Skeletal muscle satellite cell (primary cell): ENCODE measurements around the gene GRAP. TPM values are rescaled to one million over a fixed set of nuclear protein-coding genes. Genes with fewer than 3 reads are reported as not detected.
"Not testable (repeated sequence)": the region's sequence is repeated elsewhere in the genome, so short reads cannot be mapped to it uniquely, and the experiment has no call there.

Experiments used
- H3K27me3 ChIP-seq: 2 replicates; pipeline ENCODE4 v1.7.0; 2013; ENCODE audit warnings: low read length; ENCODE audit not compliant: control insufficient read depth, insufficient read depth
- H3K36me3 ChIP-seq: 2 replicates; pipeline ENCODE4 v1.7.0; 2013; ENCODE audit warnings: mild to moderate bottlenecking, control low read depth, low read length; ENCODE audit not compliant: insufficient read depth
- H3K4me1 ChIP-seq: 2 replicates; pipeline ENCODE4 v1.7.0; 2013; ENCODE audit warnings: low read length; ENCODE audit not compliant: control insufficient read depth, insufficient read depth
- H3K4me2 ChIP-seq: 2 replicates; pipeline ENCODE4 v1.7.0; 2013; ENCODE audit warnings: mild to moderate bottlenecking, low read length
- H3K4me3 ChIP-seq: 2 replicates; pipeline ENCODE4 v1.7.0; 2013; ENCODE audit warnings: low read length
- H3K9ac ChIP-seq: 2 replicates; pipeline ENCODE4 v1.7.0; 2013; ENCODE audit warnings: mild to moderate bottlenecking, low read depth, low read length, moderate library complexity
- H3K9me3 ChIP-seq: replicated peaks from 2 replicates; pipeline ENCODE4 v1.7.0; 2013; ENCODE audit warnings: mild to moderate bottlenecking, control low read depth, low read length
- total RNA-seq: library from RNA; depleted of rRNA; stranded (reverse); fragments of >200 nt; gene quantifications from 2 replicates; pipeline ENCODE4 v1.2.3, GENCODE V29; 2012; rRNA removed

Gene GRAP
- under 0.01 TPM in 1 of 2 replicates, not detected in the other for total RNA-seq

DNA sequence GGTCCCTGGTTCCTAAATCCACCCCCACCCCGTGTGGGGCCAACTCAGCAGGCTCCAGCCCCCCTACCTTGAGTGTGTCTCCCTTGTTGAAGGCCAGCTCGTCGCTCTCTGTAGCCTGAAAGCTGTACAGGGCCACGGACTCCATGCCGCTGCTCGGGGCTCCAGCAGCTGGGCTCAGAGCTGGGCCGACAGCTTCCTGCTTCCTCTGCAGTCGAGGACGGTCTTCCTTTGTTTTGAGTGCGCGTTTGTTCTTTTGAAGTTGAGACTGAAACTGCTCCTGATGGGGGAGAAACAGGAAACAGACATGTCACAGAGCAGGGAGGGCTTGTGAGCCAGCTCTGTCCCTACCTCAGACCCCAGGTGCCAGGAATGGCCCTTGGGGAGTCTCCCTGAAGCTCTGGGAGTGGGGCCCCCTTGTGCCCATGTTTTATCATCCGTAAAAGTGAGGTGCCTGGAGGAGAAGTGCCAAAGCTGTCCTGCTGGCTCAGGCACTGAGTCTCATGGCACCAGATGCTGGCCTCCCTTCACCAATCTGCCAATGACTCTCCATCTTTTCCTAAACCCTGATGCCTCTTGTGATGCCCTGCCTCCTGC, at the start of gene GRAP:
Gene GRAP, minus strand, starts transcription at position 176 of the 594 bp plus-strand sequence. Its CDS starts 31 bp downstream, at position 145.
- H3K9ac ChIP-seq, H3K36me3 ChIP-seq, H3K9me3 ChIP-seq, H3K4me2 ChIP-seq, H3K27me3 ChIP-seq, H3K4me1 ChIP-seq, H3K4me3 ChIP-seq: not testable (repeated sequence)

DNA sequence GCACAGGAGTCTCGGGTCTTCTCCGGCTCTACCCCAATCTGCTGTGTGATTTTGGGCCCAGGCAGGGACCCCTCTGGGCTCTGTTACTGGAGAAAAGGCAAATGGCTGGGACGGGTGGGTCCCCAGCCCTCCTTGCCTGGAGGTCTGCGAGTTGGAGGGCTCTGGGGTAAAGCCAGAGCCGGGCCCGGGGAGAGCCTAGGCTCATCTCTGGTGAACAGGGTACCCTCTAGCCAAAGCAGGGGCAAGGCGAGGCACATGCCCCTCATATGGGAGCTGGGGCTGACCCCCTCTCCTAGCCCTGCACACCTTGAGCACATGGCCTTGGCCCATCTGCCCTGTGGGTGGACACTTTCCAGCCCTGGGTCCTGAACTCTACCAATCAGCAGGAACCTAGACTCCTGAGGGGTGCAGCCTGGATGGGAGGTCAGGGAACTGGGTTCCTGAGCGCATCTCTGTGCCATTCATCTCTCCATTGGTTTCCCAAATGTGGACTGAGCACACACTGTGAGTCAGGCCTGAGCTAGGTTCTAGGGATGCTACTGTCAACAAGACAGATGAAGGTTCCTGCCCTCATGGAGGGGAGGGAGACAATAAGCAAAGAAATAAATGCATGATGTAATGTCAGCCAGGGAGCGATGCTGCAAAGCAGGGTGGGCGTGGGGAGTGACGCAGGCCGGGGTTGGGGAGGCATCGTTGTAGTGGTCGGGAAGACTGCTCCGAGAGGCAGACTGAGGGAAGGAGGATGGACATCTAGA, 47.1 kb upstream of the GRAP start:
- not testable (repeated sequence) for H3K4me1 ChIP-seq, H3K9ac ChIP-seq, H3K4me2 ChIP-seq, H3K27me3 ChIP-seq, H3K9me3 ChIP-seq, H3K4me3 ChIP-seq, H3K36me3 ChIP-seq

DNA sequence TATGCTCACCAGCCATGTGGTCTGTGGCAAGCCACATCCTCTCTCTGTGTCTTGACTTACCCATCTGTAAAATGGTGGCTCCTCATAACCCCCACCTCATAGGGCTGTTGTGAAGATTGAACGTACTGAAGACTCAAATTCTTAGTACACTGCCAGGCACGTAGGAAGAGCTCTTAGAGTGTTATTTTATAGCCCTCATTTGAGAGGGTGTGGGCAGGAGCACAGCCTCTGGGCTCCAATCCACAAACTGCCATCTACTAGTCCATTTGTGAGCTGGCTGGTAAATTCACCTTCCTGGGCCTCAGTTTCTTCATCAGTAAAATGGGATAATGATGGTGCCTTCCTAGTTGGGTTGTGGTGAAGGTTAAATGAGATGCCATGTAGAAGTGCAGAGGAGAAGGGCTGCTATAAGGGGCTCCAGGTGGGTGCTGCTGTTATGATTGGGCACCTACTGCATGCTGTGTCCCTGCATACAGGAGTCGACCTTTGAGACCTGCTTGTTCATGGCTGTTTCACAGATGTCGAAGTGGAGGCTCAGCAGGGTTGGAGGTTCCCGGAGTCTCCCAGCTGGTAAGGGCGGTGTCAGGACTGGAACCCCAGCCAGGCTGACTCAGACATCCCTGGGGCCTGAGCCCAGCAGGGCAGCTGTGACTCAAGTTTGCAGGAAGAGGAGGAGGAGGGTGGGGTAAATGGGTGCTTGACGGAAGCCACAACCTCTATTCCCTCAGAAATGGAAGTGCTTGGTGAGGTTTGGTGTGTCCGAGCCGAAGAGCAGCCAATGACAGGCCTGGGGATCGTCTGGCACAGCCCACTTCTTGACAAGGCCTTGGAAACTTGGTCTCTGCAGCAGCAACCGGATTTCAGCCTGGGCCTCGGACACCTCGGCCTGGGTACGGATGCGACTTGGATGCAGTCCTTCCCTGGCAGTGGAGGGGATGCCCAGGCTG, 46.3 kb upstream of the GRAP start:
- H3K9ac ChIP-seq, H3K4me1 ChIP-seq, H3K36me3 ChIP-seq, H3K9me3 ChIP-seq, H3K27me3 ChIP-seq, H3K4me2 ChIP-seq, H3K4me3 ChIP-seq: not testable (repeated sequence)

DNA sequence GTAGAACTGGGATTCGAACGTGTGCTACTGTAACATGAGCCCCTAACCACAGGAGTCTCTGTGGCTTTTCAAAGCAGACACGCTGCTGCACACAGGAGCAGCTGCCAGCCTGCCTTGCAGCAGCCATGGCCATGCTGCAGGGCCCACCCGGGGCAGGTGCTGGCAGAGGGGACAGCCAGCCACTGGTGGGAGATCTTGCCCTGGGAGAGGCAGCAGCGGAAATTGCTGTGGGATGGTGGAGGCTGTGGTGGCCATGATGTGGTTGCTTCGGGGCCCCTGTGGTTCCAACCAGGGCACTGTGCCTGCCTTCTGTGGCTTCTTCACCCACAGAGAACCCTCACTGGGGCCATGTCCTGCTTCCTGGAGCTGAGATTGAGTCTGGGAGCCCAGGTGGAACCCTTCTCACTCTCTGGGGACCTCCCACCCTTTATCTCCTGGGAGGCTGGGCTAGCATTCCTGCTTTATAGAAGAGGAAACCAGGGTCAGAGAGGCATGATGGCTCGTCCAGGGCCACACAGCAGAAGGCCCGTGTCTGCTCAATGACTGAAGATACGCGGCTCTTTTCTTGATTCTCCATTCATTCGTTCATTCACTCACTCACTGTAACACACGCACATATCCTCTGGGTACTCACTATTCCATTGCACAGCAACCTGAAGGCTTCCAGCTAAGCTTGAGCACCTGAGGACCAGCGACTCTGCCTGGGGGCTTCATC, 43.5 kb upstream of the GRAP start:
- not testable (repeated sequence) for H3K4me3 ChIP-seq, H3K27me3 ChIP-seq, H3K4me2 ChIP-seq, H3K9ac ChIP-seq, H3K9me3 ChIP-seq, H3K36me3 ChIP-seq, H3K4me1 ChIP-seq

DNA sequence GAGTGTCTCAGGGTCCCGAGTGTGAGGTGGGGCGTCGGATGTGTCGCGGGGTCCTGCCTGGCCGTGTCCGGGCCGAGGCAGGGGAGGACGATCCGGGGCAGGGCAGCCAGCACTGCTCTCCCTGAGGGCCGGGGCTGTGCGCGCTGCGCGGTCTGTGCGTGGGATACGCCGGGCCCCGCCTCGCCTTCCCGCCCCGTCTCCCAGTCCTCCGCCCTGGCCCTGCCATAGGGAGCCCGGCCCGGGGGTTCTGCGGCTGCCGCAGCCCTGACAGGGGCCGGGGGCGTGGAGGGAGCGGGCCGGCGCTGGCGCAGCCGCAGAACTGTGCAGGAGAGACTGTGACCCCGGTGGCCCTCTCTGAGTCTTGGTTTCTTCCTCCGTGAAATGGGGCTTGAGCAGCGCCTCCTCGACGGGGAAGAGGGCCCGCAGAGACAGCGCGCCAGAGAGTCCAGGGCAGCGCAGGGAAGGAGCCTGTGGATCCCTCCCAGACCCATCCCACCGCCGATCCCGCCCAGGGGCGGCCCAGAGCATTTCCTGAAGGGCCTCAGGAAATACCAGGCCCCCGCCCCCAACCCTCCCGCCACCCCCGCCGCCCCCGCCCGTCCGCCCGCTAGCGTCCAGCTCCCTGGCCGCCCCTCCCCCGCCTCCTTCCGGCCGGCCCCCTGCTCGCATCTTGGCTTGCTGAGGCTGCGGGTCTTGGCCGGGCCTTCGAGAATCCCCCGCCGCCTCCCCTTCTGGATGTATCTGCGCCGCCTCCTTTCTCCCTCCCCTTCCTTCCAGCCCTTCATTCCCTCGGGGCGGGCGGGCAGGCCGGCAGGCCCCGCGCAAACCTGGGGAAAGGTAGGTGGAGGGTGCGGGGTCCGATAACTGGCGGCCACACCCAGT, 42.3 kb upstream of the GRAP start:
- H3K36me3 ChIP-seq, H3K9me3 ChIP-seq, H3K4me2 ChIP-seq, H3K4me1 ChIP-seq, H3K27me3 ChIP-seq, H3K9ac ChIP-seq, H3K4me3 ChIP-seq: not testable (repeated sequence)

DNA sequence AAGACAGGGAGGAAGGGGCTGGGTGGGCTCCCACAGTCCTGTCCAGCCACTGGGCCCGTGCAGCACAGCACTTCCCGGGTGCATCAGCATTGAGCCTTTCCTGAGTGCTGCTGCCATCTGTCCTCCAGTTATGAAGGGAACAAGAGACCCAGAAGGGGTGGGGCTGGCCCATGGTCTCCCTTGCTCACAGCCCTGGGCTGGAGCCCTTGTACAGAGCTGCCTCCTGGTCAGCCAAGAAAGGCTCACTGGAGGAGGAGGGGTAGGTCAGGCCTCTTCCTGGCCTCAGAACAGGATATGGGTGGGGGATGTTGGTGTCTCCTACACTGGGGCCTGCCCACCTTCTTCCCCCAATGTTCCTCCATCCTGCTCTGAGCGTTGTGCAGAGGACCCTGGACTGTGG, 30.6 kb upstream of the GRAP start:
- not testable (repeated sequence) for H3K4me1 ChIP-seq, H3K4me2 ChIP-seq, H3K9ac ChIP-seq, H3K4me3 ChIP-seq, H3K36me3 ChIP-seq, H3K27me3 ChIP-seq, H3K9me3 ChIP-seq

DNA sequence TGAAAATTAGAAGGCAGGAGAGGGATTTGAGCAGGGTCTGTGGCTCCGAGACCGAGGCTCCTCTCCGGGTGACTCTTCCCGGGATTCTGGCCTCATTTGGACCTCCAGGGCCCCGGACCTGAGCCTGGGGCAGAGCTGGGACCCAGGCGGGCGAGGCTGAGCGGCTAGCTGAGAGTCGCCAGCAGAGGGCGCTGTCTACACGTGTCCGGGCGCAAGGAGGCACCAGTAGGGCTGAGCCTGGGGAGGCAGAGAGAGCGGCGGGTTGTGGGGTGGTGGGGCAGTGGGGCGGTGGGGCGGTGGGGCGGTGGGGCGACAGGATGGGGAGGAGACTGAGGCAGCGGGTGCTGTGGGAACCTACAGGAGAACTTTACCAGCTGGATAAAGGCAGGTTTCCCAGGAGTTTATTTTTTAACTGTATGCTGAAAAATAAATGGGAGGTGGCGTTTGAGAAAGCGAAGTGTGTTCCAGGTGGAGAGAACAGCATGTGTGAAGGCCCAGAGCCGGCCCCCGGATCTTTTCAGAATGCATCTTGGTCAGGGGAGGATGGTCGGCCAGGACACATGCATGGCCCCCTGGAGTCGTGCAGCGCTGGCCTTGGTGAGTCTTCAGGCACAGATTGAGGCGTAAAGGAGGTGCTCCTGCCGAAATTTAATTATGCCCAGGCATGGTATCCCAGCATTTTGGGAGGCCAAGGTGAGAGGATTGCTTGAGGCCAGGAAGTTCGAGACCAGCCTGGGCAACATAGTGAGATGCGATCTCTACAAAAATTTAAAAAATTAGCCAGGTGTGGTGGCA, 29.8 kb upstream of the GRAP start:
- not testable (repeated sequence) for H3K9me3 ChIP-seq, H3K9ac ChIP-seq, H3K27me3 ChIP-seq, H3K4me3 ChIP-seq, H3K4me2 ChIP-seq, H3K4me1 ChIP-seq, H3K36me3 ChIP-seq

DNA sequence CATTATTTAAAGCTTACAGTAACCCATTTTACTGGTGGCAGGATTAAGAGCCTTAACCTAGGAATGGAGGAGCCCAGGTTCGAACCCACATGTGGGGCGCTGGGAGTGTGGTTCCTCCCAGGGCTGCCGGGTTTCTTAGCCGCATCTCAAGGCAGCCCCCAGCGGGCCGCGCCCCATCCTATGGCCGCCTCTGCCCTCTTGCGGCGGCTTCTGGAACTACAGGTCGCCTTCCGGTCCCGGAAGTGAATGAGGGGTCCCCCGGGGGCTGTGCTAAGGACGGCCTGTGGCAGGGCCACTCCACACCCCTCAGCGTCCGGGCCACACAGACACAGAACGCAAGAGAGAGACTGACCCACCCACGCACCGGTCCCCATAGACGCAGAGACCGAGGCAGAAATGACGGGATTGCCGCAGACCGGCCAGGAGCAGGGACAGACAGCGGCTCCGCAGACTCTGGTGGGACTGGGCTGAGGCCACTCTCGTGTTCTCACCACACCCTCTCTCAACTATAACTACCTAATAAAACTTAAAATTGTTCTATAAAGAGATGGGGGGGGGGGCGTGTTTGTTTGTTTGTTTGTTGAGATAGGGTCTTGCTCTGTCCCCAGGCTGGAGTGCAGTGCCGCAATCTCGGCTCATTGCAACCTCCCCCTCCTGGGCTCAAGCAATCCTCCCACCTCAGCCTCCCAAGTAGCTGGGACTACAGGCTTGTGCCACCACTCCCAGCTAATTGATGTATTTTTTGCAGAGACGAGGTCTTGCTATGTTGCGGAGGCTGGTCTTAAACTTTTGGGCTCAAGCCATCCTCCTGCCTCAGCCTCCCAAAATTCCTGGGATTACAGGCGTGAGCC, 23.8 kb upstream of the GRAP start:
- H3K27me3 ChIP-seq, H3K4me3 ChIP-seq, H3K4me1 ChIP-seq, H3K36me3 ChIP-seq, H3K9ac ChIP-seq, H3K9me3 ChIP-seq, H3K4me2 ChIP-seq: not testable (repeated sequence)

DNA sequence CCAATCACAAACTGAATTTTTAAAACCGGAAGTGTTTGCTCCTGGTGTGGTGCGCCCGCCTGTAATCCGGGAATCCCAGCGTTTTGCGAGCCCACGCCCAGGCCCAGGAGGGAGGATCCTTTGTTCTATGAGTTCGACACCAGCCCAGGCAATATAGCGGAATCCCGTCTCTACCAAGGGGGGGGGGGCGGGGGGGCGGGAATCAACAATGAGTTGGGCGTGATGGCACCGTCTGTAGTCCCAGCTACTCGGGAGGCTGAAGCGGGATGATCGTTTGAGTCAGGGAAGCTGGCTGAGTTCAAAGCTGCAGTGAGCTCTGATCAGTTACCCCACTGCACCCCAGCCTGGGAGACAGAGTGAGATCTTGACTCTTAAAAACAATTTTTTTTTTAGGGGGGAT, 17.6 kb upstream of the GRAP start:
- H3K27me3 ChIP-seq, H3K9ac ChIP-seq, H3K4me1 ChIP-seq, H3K36me3 ChIP-seq, H3K4me3 ChIP-seq, H3K9me3 ChIP-seq, H3K4me2 ChIP-seq: not testable (repeated sequence)
